Neural cell (in vitro differentiated cells): ENCODE data around the gene SEPTIN5. TPM values are rescaled to one million over a fixed set of nuclear protein-coding genes. Genes with fewer than 3 reads are reported as not detected.

Experiments
- H2AFZ ChIP-seq: fragments of 200-600, 300-800 bp; sonication (generic), shearing (Covaris generic); 2 replicates; pipeline ENCODE4 v1.6.0; 2014; ENCODE audit warnings: low read depth, mild to moderate bottlenecking, antibody characterized with exemption, low read length, moderate library complexity
- H3F3A ChIP-seq: fragments of 200-600 bp; shearing (Covaris generic); 2 replicates; pipeline ENCODE4 v1.6.1; 2016; ENCODE audit warnings: mild to moderate bottlenecking, moderate library complexity, mixed read lengths, antibody characterized with exemption, low read length; ENCODE audit not compliant: insufficient read depth, poor library complexity, severe bottlenecking
- H3K27ac ChIP-seq: fragments of 200-600, 300-800 bp; sonication (generic), shearing (Covaris generic); 2 replicates; pipeline ENCODE4 v1.5.1; 2014; ENCODE audit warnings: mild to moderate bottlenecking, low read length, moderate library complexity
- H3K27me3 ChIP-seq: fragments of 300-800, 200-600 bp; sonication (generic), shearing (Covaris generic); 2 replicates; pipeline ENCODE4 v1.6.0; 2014; ENCODE audit warnings: mild to moderate bottlenecking, low read depth, low read length, moderate library complexity; ENCODE audit not compliant: insufficient read depth
- H3K36me3 ChIP-seq: fragments of 300-800, 200-600 bp; sonication (generic), shearing (Covaris generic); 2 replicates; pipeline ENCODE4 v1.5.1; 2014; ENCODE audit warnings: mild to moderate bottlenecking, antibody characterized with exemption, low read length, moderate library complexity; ENCODE audit not compliant: insufficient read depth
- H3K4me2 ChIP-seq: fragments of 300-800, 200-600 bp; sonication (generic), shearing (Covaris generic); 2 replicates; pipeline ENCODE4 v1.6.0; 2014; ENCODE audit warnings: mild to moderate bottlenecking, low read length
- H3K4me3 ChIP-seq: fragments of 300-800, 200-600 bp; sonication (generic), shearing (Covaris generic); 2 replicates; pipeline ENCODE4 v1.5.1; 2014; ENCODE audit warnings: mild to moderate bottlenecking, low read length, moderate library complexity
- H3K79me2 ChIP-seq: fragments of 200-600 bp; shearing (Covaris generic); replicated peaks from 2 replicates; pipeline ENCODE4 v1.6.0; 2014; ENCODE audit warnings: mild to moderate bottlenecking, low read length, moderate library complexity; ENCODE audit not compliant: insufficient read depth
- H3K9ac ChIP-seq: fragments of 300-800, 200-600 bp; sonication (generic), shearing (Covaris generic); 2 replicates; pipeline ENCODE4 v1.6.1; 2016; ENCODE audit warnings: mild to moderate bottlenecking, low read length, mixed read lengths
- H3K9me2 ChIP-seq: fragments of 200-600 bp; shearing (Covaris generic); 2 replicates; pipeline ENCODE4 v1.6.1; 2016; ENCODE audit warnings: mild to moderate bottlenecking, low read length, mixed read lengths; ENCODE audit not compliant: insufficient read depth
- H3K9me3 ChIP-seq: fragments of 200-600, 300-800 bp; sonication (generic), shearing (Covaris generic); 2 replicates; pipeline ENCODE4 v1.6.1; 2016; ENCODE audit warnings: mild to moderate bottlenecking, mixed run types, low read length, moderate library complexity, mixed read lengths
- H4K20me1 ChIP-seq: fragments of 200-600 bp; shearing (Covaris generic); 2 replicates; pipeline ENCODE4 v1.6.1; 2016; ENCODE audit warnings: mild to moderate bottlenecking, mixed run types; ENCODE audit not compliant: insufficient read depth
- EP300 ChIP-seq: fragments of 450-650 bp; conservative IDR thresholded peaks from 2 replicates; pipeline ENCODE4 v1.6.1; 2014; ENCODE audit warnings: antibody characterized with exemption, mild to moderate bottlenecking, moderate library complexity; ENCODE audit not compliant: poor library complexity, severe bottlenecking
- EZH2 ChIP-seq: fragments of 200-600, 300-800 bp; shearing (Covaris generic), sonication (generic); IDR thresholded peaks from 2 replicates; pipeline ENCODE4 v1.6.1; 2014; ENCODE audit warnings: antibody characterized with exemption, low read length, borderline replicate concordance, mild to moderate bottlenecking; ENCODE audit not compliant: insufficient read depth, poor library complexity, severe bottlenecking
- MXI1 ChIP-seq: fragments of 450-650 bp; conservative IDR thresholded peaks from 2 replicates; pipeline ENCODE4 v1.6.1; 2014; ENCODE audit warnings: antibody characterized with exemption, mild to moderate bottlenecking; ENCODE audit not compliant: poor library complexity, severe bottlenecking
- POLR2AphosphoS5 ChIP-seq: IDR thresholded peaks from 2 replicates; pipeline ENCODE4 v1.6.1; 2012
- RAD21 ChIP-seq: fragments of 450-650 bp; conservative IDR thresholded peaks from 2 replicates; pipeline ENCODE4 v1.6.1; 2014; ENCODE audit warnings: antibody characterized with exemption, mild to moderate bottlenecking, moderate library complexity
- SMC3 ChIP-seq: fragments of 450-650 bp; conservative IDR thresholded peaks from 2 replicates; pipeline ENCODE4 v1.6.1; 2014; ENCODE audit warnings: antibody characterized with exemption, mild to moderate bottlenecking, moderate library complexity; ENCODE audit not compliant: poor library complexity
- TAF1 ChIP-seq: IDR thresholded peaks from 2 replicates; pipeline ENCODE4 v1.6.1; 2012; ENCODE audit warnings: low read depth
- polyA plus RNA-seq: library from polyadenylated mRNA; depleted of rRNA; stranded (reverse); fragments of >200 nt; gene quantifications from 2 replicates; pipeline ENCODE4 v1.2.3, GENCODE V29; 2014
- TF ChIP-seq, protein P1 (sequence below): fragments of 450-650 bp; IDR thresholded peaks from 2 replicates; pipeline ENCODE4 v1.5.1; 2014; ENCODE audit warnings: antibody characterized with exemption, mild to moderate bottlenecking, moderate library complexity; ENCODE audit not compliant: poor library complexity, severe bottlenecking
- TF ChIP-seq, protein P2 (sequence below): IDR thresholded peaks from 2 replicates; pipeline ENCODE4 v1.6.1; 2012; ENCODE audit warnings: borderline replicate concordance

The SEPTIN5 gene
- polyA plus RNA-seq, 1 donor from 2014 or later: 166 TPM

DNA sequence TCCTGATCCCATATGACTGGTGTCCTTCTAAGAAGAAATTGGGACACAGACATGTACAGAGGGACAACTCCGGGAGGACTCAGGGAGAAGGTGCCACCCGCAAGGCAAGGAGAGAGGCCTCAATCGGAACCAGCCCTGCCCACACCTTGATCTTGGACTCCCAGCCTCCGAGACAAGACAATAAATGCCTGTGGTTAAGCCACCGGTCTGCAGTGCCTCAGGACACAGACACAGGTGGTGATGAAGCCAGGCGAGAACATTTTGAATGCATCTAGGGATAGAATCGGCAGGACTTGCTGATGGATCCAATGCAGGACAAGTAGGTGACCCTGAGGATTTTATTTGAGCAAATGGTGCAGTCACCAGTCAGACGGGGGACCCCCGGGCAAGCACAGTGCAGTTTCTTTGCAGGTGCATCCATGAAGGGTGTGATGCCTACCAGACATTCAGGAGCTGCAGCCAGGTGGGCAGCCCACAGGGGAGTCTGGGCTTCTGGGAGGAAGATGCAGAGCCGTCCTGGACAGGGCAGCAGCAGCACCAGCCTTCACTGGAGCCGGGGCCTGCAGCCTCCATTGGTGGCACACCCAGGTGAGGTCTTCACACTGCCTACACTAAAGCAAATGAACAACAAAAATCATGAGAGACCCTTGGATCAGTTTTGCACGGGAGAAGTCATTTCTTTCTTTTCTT is 20.2 kb upstream of the SEPTIN5 start:
- TF ChIP-seq RAD21: no peak
- TF ChIP-seq TAF1: no peak
- no peak for TF ChIP-seq MXI1
- no peak for TF ChIP-seq POLR2AphosphoS5
- no peak for TF ChIP-seq EZH2
- TF ChIP-seq, protein P1, sequence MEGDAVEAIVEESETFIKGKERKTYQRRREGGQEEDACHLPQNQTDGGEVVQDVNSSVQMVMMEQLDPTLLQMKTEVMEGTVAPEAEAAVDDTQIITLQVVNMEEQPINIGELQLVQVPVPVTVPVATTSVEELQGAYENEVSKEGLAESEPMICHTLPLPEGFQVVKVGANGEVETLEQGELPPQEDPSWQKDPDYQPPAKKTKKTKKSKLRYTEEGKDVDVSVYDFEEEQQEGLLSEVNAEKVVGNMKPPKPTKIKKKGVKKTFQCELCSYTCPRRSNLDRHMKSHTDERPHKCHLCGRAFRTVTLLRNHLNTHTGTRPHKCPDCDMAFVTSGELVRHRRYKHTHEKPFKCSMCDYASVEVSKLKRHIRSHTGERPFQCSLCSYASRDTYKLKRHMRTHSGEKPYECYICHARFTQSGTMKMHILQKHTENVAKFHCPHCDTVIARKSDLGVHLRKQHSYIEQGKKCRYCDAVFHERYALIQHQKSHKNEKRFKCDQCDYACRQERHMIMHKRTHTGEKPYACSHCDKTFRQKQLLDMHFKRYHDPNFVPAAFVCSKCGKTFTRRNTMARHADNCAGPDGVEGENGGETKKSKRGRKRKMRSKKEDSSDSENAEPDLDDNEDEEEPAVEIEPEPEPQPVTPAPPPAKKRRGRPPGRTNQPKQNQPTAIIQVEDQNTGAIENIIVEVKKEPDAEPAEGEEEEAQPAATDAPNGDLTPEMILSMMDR: no peak
- TF ChIP-seq, protein P2, sequence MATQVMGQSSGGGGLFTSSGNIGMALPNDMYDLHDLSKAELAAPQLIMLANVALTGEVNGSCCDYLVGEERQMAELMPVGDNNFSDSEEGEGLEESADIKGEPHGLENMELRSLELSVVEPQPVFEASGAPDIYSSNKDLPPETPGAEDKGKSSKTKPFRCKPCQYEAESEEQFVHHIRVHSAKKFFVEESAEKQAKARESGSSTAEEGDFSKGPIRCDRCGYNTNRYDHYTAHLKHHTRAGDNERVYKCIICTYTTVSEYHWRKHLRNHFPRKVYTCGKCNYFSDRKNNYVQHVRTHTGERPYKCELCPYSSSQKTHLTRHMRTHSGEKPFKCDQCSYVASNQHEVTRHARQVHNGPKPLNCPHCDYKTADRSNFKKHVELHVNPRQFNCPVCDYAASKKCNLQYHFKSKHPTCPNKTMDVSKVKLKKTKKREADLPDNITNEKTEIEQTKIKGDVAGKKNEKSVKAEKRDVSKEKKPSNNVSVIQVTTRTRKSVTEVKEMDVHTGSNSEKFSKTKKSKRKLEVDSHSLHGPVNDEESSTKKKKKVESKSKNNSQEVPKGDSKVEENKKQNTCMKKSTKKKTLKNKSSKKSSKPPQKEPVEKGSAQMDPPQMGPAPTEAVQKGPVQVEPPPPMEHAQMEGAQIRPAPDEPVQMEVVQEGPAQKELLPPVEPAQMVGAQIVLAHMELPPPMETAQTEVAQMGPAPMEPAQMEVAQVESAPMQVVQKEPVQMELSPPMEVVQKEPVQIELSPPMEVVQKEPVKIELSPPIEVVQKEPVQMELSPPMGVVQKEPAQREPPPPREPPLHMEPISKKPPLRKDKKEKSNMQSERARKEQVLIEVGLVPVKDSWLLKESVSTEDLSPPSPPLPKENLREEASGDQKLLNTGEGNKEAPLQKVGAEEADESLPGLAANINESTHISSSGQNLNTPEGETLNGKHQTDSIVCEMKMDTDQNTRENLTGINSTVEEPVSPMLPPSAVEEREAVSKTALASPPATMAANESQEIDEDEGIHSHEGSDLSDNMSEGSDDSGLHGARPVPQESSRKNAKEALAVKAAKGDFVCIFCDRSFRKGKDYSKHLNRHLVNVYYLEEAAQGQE: no peak
- TF ChIP-seq EP300: no peak
- no peak for TF ChIP-seq SMC3
- no peak overlapping the region for H2AFZ ChIP-seq
- H3K27ac ChIP-seq: no peak overlapping the region

DNA sequence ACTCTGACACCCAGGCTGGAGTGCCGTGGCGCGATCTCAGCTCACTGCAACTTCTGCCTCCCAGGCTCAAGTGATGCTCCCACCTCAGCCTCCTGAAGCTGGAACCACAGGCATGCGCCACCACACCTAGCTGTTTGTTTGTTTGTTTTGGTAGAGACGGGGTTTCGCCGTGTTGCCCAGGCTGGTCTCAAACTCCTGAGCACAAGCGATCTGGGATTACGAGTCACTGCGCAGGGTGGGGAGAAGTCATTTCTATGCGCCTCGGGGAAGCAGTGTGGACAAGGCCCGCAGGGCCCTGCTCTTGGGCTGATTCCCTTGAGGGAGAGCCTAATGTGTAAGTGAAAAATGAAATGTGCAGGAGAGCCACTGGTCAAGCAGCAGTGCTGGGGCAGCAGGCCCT is 19.6 kb upstream of the SEPTIN5 start:
- Histone ChIP-seq H2AFZ (no peak overlapping the region), H3K9ac (no peak overlapping the region), H3K9me2 (no peaks in the 10 kb centered on the region), H4K20me1 (no peaks in the 10 kb centered on the region), H3K36me3 (no peaks in the 10 kb centered on the region), H3K27ac (no peak overlapping the region), H3K79me2 (no peaks in the 10 kb centered on the region), H3K27me3 (no peaks in the 10 kb centered on the region), H3K9me3 (no peaks in the 10 kb centered on the region), H3K4me3 (no peak overlapping the region), H3F3A (no peaks in the 10 kb centered on the region), H3K4me2 (no peak overlapping the region)
- TF ChIP-seq, protein P1: no peak
- TF ChIP-seq POLR2AphosphoS5: no peak

More for the DNA sequence above, 20.2 kb upstream of the SEPTIN5 start:
- Histone ChIP-seq H3K9me2 (no peaks in the 10 kb centered on the region), H3K36me3 (no peaks in the 10 kb centered on the region), H3K4me3 (no peak overlapping the region), H4K20me1 (no peaks in the 10 kb centered on the region), H3K4me2 (no peak overlapping the region), H3K9ac (no peak overlapping the region), H3K27me3 (no peaks in the 10 kb centered on the region), H3K79me2 (no peaks in the 10 kb centered on the region), H3K9me3 (no peaks in the 10 kb centered on the region), H3F3A (no peaks in the 10 kb centered on the region)
